ENCODE results near the gene ADAM19. TPM values are rescaled to one million over a fixed set of nuclear protein-coding genes. Genes with fewer than 3 reads are reported as not detected.

The ADAM19 gene
- polyA plus RNA-seq (2014; cell fraction: cytosol; rRNA removed), result 2.9 and 3.9 TPM in 2 replicates
- polyA plus RNA-seq (2014; cell fraction: nucleus; rRNA removed), result 2.2 and 2.9 TPM in 2 replicates

- DNase-seq (ENCODE audit: low spot score), result peak; percentile 65
Measured at GRCh38 chr5:157575381-157576020, at the start of gene ADAM19. Gene ADAM19 (minus strand): TSS chr5:157575775. CDS start chr5:157575696, 79 bp downstream.

DNA sequence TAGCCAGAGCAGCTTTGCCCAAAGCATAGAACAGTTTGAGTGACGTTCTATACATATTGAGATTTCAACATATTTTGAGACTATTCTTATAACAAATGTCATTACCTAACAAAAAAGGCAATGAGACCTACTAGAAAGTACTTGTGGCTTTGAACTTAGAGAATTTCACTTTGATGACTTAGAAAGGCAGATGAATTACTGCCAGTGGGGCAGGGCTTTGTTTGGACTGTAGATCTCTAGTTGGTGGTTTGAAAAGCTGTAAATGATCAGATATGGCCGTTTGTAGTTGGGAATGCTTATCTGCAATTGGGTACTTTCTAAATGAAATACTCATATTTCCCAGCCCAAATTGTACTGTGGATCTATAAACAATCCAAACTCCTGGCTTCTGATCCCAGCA lies 48.6 kb upstream of the ADAM19 start:
- no peak for DNase-seq (ENCODE audit: low spot score)

DNA sequence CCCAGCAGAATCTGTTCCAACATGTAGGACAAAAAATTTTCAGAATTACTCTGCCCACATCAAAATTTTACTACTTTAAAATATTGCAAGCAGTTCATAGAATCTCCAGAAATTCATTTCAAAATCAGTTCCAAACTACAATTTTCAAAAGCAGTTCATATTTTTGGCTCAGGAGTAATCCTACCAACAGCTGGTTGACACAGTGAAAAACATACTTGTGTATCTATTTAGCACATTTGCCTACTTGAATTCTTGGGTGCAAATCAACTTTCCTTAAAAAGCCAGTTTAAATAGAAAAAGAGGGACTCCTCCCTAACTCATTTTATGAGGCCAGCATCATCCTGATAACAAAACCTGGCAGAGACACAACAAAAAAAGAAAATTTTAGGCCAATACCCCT lies 45.2 kb upstream of the ADAM19 start:
- DNase-seq (ENCODE audit: low spot score), result no peak

DNA sequence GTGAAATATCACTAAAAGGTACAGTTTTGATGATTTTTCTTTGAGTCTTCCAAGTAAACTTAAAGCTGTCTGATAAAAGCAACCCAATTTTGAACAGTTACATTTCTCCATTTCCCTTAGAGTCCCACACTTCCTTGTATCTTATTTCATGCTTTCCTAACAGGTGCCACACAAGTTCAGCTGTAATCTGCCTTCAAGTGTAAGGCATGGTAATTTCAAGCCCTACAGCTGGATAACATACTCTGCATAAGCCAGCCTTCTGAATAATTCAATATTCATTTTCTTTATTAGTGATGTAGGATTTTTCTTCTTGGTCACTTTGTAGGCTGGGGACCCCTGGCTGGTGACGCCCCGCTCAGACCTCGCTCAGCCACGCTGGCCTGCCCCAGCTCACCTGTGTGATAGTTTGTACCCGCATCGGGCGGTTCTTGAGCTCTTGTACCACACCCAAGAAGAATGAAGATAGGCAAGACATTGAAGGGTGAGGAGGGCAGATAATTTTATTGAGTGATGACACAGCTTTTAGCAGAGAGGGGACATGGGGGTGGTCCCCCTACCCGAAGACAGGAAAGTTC lies 42.7 kb upstream of the ADAM19 start:
- DNase-seq (ENCODE audit: low spot score), result no peak

DNA sequence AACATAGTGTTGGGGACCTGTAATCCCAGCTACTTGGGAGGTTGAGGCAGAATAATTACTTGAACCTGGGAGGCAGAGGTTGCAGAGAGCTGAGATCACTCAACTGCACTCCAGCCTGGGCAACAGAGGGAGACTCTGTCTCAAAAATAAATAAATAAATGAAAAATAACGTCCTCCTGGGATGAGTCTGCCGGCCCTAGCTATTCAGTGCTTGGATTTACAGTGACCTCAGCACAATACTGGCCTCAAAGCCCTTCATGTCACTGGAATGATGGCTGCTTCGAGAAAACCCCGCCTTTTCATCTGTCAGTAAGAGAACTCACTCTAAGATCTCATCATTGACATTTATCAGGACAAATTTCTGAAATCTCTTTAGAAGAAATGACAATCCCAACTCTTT lies 41.2 kb upstream of the ADAM19 start:
- DNase-seq (ENCODE audit: low spot score), result no peak

- no peak for DNase-seq (ENCODE audit: low spot score)
Measured at GRCh38 chr5:157613385-157614245, 38.0 kb upstream of the ADAM19 start.

- no peak for DNase-seq (ENCODE audit: low spot score)
Measured at GRCh38 chr5:157612581-157612980, 37.0 kb upstream of the ADAM19 start.

DNA sequence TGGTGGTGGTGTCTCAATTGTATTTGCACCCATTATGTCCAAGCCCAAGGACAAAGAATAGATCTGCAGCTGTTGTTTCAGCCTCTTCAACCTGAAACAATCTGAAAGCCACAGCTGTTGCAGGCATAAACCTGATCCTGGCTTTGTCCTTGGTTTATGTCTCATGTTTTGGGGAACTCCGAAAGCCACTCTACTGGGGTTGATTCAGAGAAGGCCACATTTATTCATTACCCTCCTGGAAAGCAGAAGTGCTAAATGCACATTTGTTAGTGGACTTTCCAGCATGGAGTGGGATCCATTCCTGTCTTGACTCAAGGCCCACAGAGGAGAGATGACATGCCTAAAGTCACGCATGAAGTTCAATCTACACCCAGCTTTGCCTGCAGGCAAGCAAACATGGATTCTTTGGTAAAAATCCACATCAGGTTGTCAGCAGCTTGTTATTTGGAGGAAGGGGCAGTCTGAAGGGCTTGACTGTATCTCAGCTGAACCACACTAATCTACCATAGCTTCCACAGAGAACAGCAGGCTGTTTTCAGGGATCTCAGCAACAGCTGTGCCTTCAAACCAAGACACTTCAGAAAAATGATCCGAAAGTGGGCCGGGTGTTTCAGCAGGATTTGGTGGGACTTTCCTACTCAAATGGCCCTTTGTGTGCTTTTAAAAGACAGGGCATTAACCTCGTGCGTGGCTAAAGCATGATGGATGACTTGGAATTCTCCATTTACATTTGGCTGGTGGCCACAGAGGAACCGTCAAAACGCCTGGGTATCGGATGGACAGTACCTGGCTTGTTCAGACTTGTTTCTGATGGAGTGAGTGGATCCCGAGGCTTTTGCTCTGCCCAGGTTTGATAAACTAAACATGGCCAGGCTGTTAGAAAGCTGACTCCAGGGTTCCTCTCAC lies 36.2 kb upstream of the ADAM19 start:
- no peak for DNase-seq (ENCODE audit: low spot score)

DNA sequence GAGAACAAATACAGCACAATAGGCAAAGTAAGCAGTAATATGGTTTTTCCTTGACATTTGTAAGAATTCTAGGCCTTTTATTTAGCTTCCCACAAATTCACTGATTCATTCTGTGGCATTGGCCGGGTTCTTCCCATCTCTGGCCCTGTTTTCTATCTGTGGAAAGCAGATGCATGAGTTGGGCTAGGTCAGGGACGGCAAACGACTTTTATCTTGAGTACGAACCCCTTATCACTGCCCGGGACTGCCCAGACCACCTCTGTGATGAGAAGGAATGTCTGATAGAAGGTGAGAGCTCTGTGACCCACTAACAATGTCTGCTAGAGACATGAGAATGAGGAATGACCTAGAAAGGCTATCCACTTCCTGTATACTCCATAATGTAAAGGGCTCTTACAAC lies 35.4 kb upstream of the ADAM19 start:
- no peak for DNase-seq (ENCODE audit: low spot score)

DNA sequence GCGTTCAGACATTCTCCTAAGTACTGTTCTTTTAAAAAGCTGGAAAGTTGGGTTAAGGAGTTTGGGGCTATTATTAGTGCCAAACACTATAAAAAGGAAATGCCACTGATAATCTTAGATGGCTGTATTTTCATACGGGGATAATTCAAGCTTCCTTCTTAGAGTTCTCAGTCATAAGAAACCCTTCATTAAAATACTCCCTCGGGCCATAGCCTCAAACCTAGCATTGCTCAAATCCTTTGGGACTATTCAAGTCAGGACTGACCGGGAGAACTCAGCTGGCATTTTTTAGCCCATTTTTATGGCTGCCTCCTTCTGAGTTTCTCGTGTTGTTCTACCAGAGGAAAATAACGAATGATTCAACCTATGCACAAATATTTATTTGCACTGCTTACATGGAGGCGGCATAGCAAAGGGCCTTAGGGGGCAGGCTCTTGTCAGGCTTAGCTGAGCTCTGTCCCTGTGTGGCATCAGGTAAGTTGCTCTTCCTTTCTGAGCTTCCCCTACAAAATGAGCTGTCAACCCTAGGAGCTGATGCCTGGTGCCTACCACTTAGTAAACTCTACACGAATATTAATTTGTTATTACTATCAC lies 33.5 kb upstream of the ADAM19 start:
- no peak for DNase-seq (ENCODE audit: low spot score)

- DNase-seq (ENCODE audit: low spot score), result no peak
Measured at GRCh38 chr5:157607371-157608161, 32.0 kb upstream of the ADAM19 start.

GRCh38 chr5:157606046-157606445 lies 30.5 kb upstream of the ADAM19 start:
- DNase-seq (ENCODE audit: low spot score), result peak; percentile 32

- no peak for DNase-seq (ENCODE audit: low spot score)
Measured at GRCh38 chr5:157603333-157604190, 28.0 kb upstream of the ADAM19 start.

- no peak for DNase-seq (ENCODE audit: low spot score)
Measured at GRCh38 chr5:157602505-157602904, 26.9 kb upstream of the ADAM19 start.

DNA sequence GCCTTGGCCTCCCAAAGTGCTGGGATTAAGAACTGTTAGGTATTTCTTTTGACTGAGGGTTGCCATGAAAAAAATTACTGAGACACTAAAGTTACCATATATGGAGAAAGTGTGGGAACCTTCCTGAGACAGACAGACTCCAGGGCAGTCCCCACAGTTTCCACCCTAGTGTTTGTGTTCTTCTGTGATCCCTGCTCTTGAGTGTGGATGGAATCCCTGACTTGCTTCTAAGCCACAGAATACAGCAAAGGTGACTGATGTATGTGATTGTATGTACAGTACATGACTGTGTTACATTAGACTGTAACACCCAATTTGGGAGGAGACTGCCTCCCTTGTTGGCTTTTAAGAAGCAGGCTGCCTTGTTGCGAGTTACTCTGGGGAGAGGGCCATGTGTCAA lies 24.7 kb upstream of the ADAM19 start:
- no peak for DNase-seq (ENCODE audit: low spot score)

DNA sequence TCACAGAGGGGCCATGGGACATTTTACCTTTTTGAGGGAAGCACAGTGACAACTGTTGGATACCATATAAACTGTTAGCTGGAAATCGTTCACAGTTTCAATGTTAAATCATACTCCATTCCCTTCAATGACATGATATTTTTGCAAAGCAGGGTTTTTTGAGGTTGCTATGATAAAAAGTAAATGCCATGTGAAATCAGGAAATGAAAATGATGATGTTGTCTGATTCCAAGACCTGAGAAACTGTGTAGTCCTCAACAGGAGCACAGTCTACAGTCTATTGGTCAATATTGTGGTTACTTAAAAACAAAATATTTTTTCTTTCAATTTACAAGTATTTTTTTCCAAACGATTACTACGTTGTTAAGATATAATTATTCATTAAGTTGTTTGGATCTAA lies 24.0 kb upstream of the ADAM19 start:
- no peak for DNase-seq (ENCODE audit: low spot score)

DNA sequence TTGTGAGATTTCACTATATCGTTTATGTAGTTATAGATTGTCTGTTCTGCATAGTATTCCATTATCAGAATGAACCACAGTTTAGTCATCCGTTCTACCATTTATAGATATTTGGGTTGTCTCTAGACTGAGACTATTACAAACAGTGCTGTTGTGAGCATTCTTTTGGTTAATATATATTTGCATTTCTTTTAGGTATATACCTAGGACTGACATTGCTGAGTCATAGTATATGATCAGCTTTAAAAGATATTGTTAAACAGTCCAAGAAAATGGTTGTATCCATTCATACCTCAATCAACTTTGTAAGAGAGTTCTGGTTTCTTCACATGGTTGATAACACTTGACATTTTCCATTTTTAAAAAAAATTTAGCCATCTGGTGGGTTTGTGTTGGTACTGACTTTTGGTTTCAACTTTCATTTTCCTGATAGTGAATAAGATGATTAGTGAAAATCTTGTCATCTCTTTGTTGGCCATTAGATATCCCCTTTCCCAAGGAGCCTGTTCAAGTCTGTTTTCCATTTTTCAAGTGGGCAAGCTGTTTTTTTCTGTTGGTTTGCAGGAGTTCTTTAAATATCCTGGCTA lies 22.9 kb upstream of the ADAM19 start:
- no peak for DNase-seq (ENCODE audit: low spot score)

DNA sequence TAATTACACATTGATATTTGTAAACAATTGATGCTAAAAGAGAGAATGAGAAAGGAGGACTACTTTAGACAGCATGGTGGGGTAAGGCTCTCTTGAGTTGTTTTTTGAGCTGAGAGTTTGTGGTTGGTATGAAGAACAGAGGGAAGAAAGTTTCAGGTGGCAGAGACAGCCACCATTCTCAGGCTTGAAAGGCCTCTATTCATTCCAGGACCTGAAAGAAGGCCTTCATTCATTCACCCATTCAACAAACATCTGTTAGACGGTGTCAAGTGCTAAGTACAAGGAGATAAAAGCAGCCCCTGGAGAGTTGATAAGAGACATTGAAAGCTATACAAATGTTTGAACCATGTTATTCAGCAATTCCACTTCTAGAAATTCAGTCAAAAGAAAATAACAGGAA lies 21.7 kb upstream of the ADAM19 start:
- no peak for DNase-seq (ENCODE audit: low spot score)

- DNase-seq (ENCODE audit: low spot score), result no peak
Measured at GRCh38 chr5:157596487-157596886, 20.9 kb upstream of the ADAM19 start.

All from SK-N-DZ (cell line).